SU-DHL-6 (cell line): ENCODE results near the gene LRRC19.

Experiments used
- H2AFZ ChIP-seq: fragments of 200-600 bp; sonication (generic); 2 replicates; pipeline ENCODE4 v1.6.1; 2014; ENCODE audit warnings: low read depth, mild to moderate bottlenecking, moderate library complexity, mixed read lengths, antibody characterized with exemption, low read length; ENCODE audit not compliant: severe bottlenecking
- H3F3A ChIP-seq: fragments of 200-600 bp; shearing (Covaris generic); 2 replicates; pipeline ENCODE4 v1.6.0; 2016; ENCODE audit warnings: antibody characterized with exemption, mild to moderate bottlenecking; ENCODE audit not compliant: insufficient read depth
- H3K27ac ChIP-seq: fragments of 200-600 bp; sonication (generic); 2 replicates; pipeline ENCODE4 v1.5.1; 2016; ENCODE audit warnings: low read depth, mild to moderate bottlenecking, low read length, moderate library complexity, mixed read lengths
- H3K27me3 ChIP-seq: fragments of 200-600 bp; sonication (generic), shearing (Covaris generic); 2 replicates; pipeline ENCODE4 v1.6.0; 2014; ENCODE audit warnings: mild to moderate bottlenecking, low read length
- H3K36me3 ChIP-seq: fragments of 200-600 bp; sonication (generic); 2 replicates; pipeline ENCODE4 v1.6.1; 2014; ENCODE audit warnings: mild to moderate bottlenecking, low read length, mixed read lengths
- H3K4me2 ChIP-seq: fragments of 300-600, 200-600 bp; shearing (Covaris generic), sonication (generic); 2 replicates; pipeline ENCODE4 v1.6.0; 2014; ENCODE audit warnings: low read length, low read depth, mild to moderate bottlenecking; ENCODE audit not compliant: poor library complexity, severe bottlenecking
- H3K4me3 ChIP-seq: fragments of 200-600 bp; sonication (generic); 2 replicates; pipeline ENCODE4 v1.5.1; 2014; ENCODE audit warnings: antibody characterized with exemption, low read length, mild to moderate bottlenecking, mixed read lengths; ENCODE audit not compliant: insufficient read depth, poor library complexity, severe bottlenecking
- H3K79me2 ChIP-seq: fragments of 200-600 bp; sonication (generic); 2 replicates; pipeline ENCODE4 v1.6.1; 2014; ENCODE audit warnings: mild to moderate bottlenecking, low read length, moderate library complexity; ENCODE audit not compliant: insufficient read depth
- H3K9ac ChIP-seq: fragments of 200-600 bp; sonication (generic); 2 replicates; pipeline ENCODE4 v1.7.0; 2014; ENCODE audit warnings: mild to moderate bottlenecking, low read length
- H3K9me2 ChIP-seq: fragments of 200-600 bp; sonication (generic); replicated peaks from 2 replicates; pipeline ENCODE4 v1.6.1; 2014; ENCODE audit warnings: low read length; ENCODE audit not compliant: insufficient read depth
- H3K9me3 ChIP-seq: fragments of 200-600 bp; sonication (generic); 2 replicates; pipeline ENCODE4 v1.6.1; 2014; ENCODE audit warnings: low read length, mixed read lengths; ENCODE audit not compliant: insufficient read depth
- H4K20me1 ChIP-seq: fragments of 200-600 bp; sonication (generic); 2 replicates; pipeline ENCODE4 v1.6.1; 2014; ENCODE audit warnings: low read depth, mild to moderate bottlenecking, antibody characterized with exemption, low read length, moderate library complexity, mixed read lengths
- CTCF ChIP-seq: fragments of 200-600 bp; sonication (generic); IDR thresholded peaks from one replicate; pipeline ENCODE4 v1.5.1; 2017; ENCODE audit warnings: antibody characterized with exemption, mild to moderate bottlenecking, low read length, moderate library complexity; ENCODE audit not compliant: insufficient read depth, poor library complexity, severe bottlenecking
- EZH2phosphoT487 ChIP-seq: fragments of 200-600 bp; sonication (generic), shearing (Covaris generic); conservative IDR thresholded peaks from 2 replicates; pipeline ENCODE4 v1.6.1; 2018; ENCODE audit warnings: mild to moderate bottlenecking, antibody characterized with exemption, low read length, moderate library complexity, mixed read lengths

Gene LRRC19

GRCh38 chr9:27033815-27034403 lies 28.4 kb upstream of the LRRC19 start:
- no peak overlapping the region for H3K27ac ChIP-seq
- no peak overlapping the region for H3K4me2 ChIP-seq
- H4K20me1 ChIP-seq, result no peaks in the 10 kb centered on the region
- no peak overlapping the region for H3K9ac ChIP-seq
- H3K9me2 ChIP-seq, result no peaks in the 10 kb centered on the region
- no peaks in the 10 kb centered on the region for H3F3A ChIP-seq
- H3K4me3 ChIP-seq, result no peak overlapping the region
- H3K9me3 ChIP-seq, result no peaks in the 10 kb centered on the region
- TF ChIP-seq CTCF (peak; percentile 79), EZH2phosphoT487 (no peak)
- H3K36me3 ChIP-seq, result no peaks in the 10 kb centered on the region
- no peaks in the 10 kb centered on the region for H3K27me3 ChIP-seq
- H2AFZ ChIP-seq, result no peak overlapping the region
- H3K79me2 ChIP-seq, result no peaks in the 10 kb centered on the region

- Histone ChIP-seq H3K27ac (no peak overlapping the region), H3K36me3 (no peaks in the 10 kb centered on the region), H3K4me3 (no peak overlapping the region), H3K4me2 (no peak overlapping the region), H3K27me3 (no peaks in the 10 kb centered on the region), H2AFZ (no peak overlapping the region), H4K20me1 (no peaks in the 10 kb centered on the region), H3K9me2 (no peaks in the 10 kb centered on the region), H3F3A (no peaks in the 10 kb centered on the region), H3K9ac (no peak overlapping the region), H3K79me2 (no peaks in the 10 kb centered on the region), H3K9me3 (no peaks in the 10 kb centered on the region)
- TF ChIP-seq CTCF, result no peak
- TF ChIP-seq EZH2phosphoT487, result no peak
Observed at GRCh38 chr9:27029186-27029585, 23.7 kb upstream of the LRRC19 start.

- Histone ChIP-seq H3K27ac (no peak overlapping the region), H3K4me3 (no peak overlapping the region), H3K9ac (no peak overlapping the region), H3K9me3 (no peaks in the 10 kb centered on the region), H3K36me3 (no peaks in the 10 kb centered on the region), H4K20me1 (no peaks in the 10 kb centered on the region), H2AFZ (no peak overlapping the region), H3F3A (no peaks in the 10 kb centered on the region), H3K9me2 (no peaks in the 10 kb centered on the region), H3K79me2 (no peaks in the 10 kb centered on the region), H3K27me3 (no peaks in the 10 kb centered on the region), H3K4me2 (no peak overlapping the region)
- no peak for TF ChIP-seq EZH2phosphoT487
- TF ChIP-seq CTCF, result no peak
Observed at GRCh38 chr9:27022920-27023319, 17.4 kb upstream of the LRRC19 start.
